NCI-H82 (cell line): ENCODE measurements around the gene MAP6.

ENCODE experiments used
- DNase-seq: peaks from one replicate; lab custom pipeline; 2025; lab: John Stamatoyannopoulos, UW

Gene MAP6

GRCh38 chr11:75553182-75553581 is 115.7 kb downstream of the MAP6 start:
- DNase-seq, result no peak

DNA sequence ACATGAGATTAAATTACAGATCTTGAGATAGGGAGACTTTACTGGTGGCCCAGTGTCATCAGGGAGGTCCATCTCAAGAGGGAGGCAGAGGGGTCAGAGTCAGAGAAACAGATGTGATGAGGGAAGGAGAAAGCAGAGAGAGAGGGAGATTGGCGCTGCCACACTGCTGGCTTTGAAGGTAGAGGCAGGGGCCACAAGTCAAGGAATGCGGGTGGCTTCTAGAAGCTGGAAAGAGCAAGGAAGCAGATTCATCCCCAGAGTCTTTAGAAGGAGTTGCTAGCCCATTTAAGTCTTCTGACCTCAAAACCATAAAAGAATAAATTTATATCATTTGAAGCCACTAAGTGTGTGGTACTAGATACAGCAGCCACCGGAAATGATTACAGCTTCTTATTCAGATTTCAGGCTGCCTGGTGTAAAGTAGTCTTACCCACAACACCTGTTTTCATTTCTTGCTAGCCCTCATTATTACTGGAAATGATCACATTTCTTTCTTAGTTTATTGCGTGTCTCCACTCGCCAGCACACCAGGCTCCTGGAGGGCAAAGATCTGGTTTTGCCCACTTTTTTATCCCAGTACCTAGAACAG is 119.4 kb downstream of the MAP6 start:
- DNase-seq, result no peak

DNA sequence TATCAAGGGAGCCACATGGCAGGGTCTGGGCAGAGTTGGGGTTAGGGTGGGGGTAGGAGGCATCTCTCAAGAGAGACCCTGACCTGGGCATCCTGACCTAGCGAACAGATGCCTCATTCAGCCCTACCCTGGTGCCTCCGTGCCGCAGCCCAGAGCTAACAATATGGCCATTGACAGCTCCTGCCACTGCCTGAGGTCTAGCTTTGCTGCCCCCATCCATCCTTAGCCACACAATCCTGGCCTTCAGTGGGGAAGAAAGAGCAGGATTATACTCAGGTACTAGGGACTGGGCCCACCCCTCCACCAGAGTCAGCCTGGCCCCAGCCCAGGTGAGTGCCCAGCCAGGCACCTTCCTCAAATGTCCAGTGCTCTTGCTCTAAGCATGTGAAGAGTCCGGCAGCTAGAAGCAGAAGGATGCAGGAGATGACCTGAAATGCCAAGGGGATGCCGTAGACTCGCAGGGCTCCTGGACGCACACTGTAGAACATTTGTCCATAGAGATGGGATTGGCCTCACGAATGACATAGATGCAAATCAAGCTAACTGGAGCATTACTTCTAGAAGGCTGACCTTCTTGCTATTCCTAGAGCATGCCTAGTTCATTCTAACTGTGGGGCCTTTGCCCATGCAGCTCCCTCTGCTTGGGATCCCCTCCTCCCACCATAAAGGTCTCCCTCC is 120.1 kb downstream of the MAP6 start:
- no peak for DNase-seq

GRCh38 chr11:75547617-75548058 is 121.2 kb downstream of the MAP6 start:
- peak; percentile 70 for DNase-seq

DNA sequence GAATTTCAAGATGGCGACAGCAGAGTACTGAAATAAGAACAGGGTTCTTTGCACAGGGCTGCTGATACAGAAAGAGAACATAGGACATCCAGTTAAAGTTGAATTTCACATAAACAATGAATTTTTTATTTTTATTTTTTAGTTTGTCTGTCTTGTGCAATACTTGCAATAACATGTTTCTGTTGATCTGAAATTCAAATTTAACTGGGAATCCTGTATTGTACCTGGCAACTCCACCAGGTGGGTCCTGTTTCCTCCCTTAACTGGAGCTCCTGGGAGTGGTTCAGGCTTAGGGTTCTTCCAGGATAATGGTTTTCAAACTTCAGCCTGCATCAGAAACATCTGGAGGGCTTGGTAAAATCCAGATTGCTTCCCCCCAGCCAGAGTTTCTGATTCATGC is 121.7 kb downstream of the MAP6 start:
- DNase-seq, result no peak

GRCh38 chr11:75543806-75544205 is 125.0 kb downstream of the MAP6 start:
- DNase-seq, result no peak

DNA sequence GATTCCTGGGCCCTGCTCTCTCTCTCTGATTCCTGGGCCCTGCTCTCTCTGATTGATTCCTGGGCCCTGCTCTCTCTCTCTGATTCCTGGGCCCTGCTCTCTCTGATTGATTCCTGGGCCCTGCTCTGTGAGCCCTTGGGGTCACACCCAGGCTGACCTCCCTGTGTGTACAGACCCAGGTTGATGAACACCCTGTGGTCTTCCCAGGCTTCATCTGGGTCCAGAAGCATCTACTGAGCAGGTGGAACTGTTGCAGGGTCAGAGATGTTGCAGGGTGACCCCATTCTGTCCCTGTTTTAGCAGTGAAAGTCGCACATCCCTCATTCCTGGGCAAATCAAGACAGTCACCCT is 126.8 kb downstream of the MAP6 start:
- DNase-seq, result no peak

DNA sequence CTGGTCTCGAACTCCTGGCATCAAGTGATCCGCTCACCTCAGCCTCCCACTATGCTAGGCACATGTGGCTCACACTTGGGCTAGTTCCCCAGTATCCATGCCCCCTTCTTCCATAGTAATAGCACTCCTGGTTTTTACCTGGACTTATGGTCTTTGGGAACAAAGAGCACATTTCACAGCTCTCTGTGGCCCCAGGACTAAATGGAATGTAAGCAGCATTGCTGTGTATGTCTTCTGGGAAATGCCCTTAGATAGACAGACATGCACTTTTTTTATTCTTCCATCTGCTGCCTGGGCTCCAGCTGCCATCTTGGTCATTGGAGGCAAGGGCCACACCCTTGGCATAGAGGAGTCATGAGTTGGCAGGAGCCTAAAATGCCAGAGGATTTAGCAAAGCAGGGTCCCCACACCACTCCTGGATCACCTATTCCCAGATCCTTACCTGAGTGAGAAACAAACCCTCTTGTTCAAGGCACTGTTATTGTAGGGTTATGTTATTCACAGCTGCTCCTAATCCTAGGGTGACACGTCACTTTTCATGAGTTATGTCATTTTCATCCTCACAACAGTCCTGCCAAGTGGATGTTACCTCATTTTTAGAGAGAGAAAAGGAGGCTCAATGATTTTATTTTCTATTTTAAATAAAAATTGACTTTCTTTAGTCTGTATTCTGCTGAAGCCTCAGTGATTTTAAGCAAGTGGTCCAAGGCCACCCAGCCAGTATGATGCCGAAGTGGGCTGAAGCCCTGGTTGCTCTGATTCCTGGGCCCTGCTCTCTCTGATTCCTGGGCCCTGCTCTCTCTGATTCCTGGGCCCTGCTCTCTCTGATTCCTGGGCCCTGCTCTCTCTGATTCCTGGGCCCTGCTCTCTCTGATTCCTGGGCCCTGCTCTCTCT is 127.4 kb downstream of the MAP6 start:
- no peak for DNase-seq

DNA sequence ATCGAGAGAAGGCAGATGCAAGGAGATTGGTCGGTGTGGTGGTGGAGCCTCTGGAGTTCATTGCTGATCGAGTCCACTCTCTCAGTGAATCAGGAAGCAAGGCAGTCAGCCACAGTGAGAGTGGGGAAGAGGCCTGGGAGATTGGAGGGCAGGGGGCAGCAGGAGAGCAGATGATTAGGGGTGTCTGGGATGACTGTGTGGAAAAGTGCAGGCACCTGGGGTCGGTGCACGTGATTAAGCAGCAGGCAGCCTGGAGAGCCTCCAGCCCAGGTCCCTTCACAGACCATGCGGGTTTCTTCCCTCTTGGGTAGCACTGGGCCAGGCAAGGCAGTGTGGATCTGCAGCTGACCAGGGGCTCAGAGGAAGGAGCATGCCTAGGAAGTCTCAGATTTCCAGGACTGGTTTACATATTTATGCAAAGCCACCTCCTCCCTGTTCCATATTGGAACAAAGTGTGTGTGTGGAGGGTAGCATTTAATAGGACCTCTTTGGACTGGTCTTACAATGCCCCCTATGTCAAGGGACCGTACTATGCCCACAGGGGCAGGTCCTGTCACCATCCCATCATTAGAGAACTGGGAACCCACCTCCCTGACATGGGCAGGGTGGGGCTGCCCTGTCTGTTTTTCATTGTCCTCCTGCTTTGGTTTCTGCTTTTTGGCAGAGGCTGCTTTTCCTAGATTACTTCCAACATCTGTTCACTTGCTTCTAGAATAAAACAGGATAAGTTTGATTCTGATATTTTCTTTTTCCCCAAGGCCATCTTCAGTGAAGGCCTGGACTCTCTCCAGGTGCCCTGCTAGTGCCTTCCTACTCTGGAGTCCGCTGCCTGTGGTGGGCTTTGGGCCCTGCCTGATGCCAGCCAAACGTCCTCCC is 129.1 kb downstream of the MAP6 start:
- no peak for DNase-seq

GRCh38 chr11:75538150-75538942 is 130.5 kb downstream of the MAP6 start:
- no peak for DNase-seq

- DNase-seq, result no peak
These were observed 131.1 kb downstream of the MAP6 start for GRCh38 chr11:75537740-75538139.
